Stimulated activated CD8-positive, alpha-beta memory T cell treated with anti-CD3 and anti-CD28 coated beads, Interleukin-4, amount 100 ng/mL, for 1 hour (primary cell): ENCODE measurements around the gene ZBTB42.

Source experiments
- DNase-seq, 2 donors: peaks; one replicate each; pipeline ENCODE4 v3.0.0-alpha.2; 2020; ENCODE audit warnings: low read depth in 2 of 2, low spot score in 1 of 2

ZBTB42 gene

DNA sequence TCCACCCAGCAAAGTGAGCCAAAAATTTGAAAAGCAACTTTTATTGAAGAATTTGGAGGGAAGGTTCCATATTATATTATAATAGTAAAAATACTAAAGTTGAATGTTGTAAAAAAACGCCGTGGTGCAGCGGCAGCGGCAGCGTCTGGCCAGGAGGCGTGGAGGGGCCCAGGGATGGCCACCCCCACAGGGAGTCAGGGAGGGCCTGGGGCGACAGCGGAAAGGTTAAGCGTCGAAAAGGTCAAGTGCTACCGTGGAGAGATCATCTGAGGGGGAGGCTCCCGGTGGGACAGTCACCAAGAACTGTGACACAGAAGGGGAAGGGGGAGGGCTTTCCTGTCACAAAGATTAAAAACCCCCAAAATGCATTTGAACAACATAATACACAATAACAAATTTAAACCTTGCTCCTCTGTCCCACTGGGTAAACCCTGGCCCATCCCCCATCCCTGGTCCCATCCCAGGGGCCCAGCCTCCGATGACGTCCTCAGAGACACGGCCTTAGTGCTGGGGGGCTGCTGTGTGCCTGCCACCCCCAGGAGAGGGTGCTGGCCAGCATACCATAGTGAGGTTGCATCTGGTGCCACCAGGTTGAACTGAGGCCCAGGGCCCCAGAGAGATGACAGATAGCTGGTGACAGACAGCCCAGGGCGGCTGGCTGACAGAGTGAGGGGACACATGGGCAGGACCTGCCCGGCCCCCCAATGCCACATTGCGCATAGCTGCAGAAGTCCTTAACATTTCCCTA lies 31.4 kb upstream of the ZBTB42 start:
- DNase-seq, result no peak

DNA sequence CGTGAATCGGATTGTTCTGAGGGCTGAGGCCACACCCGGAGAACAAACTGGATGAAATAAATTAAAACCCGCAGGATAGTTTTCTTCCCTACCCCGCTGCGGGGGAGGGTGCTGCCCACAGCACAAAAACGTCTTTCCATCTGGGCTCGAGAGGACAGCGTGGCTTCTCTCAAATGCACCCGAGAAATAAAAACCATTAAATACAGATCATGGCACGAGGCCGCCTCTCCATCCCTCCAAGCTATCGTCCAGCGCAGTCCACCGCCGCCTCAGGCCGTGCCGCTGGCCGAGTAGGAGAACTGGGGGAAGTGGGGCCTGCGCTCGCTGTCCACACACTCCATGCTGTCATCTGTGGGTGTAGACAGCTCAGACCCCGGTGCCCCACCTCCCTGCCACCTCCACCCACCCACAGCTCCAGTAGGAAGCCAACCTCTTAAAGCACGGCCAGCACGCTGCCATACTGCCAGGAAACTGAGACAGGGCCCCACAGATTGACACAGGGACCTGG lies 30.8 kb upstream of the ZBTB42 start:
- DNase-seq, result no peak

DNA sequence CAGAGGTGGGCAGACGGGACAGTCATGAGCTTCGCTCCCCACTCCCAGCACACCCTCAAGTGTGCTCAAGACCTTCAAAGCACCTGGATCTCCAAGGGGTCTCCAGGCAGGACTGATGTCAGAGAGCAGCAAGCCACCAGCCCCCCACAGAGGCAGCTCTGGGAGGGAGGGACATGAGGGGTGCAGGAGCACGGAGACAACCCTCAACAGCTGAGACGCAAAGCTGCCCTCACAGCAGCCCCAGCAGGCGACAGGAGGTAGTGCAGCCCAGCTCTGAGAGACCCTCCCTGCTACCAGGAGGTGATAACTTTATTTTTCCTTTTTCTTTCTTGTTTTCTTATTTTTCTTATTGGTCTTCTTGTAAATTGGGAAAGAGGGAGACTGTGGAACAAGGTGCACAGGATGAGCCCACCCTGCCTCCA lies 30.0 kb upstream of the ZBTB42 start:
- DNase-seq, result no peak

DNA sequence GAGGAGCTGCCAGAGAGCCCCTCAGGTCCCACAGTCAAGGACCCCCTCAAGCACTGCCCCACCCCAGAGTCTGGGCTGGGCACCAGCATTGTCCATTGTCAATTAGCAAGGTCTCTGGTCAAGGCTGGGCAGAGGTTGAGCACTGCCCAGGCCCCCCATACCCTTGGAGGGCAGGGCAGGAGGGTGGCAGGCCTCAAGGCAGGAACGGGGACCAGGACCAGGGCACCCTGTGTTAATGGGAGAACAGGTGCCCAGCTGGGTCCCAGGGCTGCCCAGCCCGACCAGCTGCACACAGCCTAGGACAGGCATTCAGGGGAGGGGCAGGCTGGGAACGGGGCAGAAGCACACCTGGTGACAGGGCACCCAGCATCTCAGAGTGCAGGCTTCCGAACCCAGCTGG lies 29.5 kb upstream of the ZBTB42 start:
- DNase-seq, result no peak

DNA sequence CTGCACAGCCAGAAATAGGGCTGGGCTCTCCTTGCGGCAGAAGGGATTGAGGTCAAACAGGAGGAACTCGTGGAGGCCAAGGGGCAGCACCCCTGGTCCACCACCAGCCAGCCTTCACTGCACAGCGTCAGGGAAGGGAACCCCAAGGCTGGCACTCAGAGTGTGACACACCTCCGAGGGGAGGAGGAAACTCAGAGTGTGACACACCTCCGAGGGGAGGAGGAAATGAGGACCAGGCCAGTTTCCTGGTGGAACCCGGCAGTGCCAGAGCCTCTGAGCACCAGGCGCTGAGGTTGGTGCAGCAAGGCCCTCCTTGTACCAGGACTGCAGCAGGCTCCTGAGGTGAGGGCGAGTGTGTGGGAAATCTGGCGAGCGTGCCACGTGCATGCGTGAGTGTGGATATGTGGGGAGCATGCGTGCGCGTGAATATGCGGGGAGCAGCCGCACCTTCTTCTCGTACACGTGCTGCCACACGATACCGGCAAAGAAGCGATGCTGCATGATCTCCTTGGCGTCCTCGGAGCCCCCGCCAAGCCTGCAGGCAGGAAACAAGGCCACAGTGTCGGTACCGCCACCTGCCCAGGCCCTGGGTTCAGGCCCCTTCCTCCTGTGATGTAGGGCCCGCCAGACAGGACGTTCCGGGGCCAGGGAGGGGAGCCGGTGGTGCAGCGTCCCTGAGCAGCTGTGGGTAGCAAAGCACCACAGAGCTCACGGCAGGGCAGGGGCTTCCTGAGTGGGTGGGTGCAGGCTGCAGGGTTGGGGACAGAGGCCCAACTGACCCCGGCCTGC lies 28.8 kb upstream of the ZBTB42 start:
- no peak for DNase-seq

DNA sequence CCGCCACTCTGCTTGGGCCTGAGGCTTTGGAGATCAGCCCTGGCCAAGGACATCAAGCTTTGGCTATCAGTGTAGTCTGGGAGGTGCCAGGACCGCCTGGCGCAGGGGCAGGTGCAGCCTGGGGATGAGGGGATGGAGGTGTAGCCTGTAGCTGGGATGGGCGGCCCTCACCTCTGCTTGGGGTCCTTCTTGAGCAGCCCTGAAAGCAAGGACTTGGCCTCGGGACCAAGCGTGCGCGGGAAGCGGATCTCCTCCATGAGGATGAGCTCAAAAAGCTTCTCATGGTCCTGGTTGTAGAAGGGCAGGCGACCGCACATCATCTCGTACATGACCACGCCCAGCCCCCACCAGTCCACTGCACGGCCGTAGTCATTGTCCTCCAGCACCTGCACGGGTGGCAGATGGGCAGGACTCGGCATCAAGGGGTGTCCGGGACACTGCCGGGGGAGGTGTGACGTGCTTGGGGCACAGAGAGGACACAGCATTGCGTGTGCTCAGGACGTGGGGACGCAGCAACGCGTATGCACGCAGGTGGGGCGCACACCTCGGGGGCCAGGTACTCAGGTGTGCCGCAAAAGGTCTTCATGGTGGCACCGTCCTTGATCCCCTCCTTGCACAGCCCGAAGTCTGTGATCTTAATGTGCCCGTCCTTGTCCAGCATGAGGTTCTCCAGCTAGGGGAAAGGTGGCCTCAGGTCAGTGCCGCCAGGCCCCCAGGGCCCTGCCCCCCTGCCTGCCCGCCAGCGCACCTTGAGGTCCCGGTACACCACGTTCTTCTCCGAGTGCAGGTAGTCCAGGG lies 28.0 kb upstream of the ZBTB42 start:
- no peak for DNase-seq

DNA sequence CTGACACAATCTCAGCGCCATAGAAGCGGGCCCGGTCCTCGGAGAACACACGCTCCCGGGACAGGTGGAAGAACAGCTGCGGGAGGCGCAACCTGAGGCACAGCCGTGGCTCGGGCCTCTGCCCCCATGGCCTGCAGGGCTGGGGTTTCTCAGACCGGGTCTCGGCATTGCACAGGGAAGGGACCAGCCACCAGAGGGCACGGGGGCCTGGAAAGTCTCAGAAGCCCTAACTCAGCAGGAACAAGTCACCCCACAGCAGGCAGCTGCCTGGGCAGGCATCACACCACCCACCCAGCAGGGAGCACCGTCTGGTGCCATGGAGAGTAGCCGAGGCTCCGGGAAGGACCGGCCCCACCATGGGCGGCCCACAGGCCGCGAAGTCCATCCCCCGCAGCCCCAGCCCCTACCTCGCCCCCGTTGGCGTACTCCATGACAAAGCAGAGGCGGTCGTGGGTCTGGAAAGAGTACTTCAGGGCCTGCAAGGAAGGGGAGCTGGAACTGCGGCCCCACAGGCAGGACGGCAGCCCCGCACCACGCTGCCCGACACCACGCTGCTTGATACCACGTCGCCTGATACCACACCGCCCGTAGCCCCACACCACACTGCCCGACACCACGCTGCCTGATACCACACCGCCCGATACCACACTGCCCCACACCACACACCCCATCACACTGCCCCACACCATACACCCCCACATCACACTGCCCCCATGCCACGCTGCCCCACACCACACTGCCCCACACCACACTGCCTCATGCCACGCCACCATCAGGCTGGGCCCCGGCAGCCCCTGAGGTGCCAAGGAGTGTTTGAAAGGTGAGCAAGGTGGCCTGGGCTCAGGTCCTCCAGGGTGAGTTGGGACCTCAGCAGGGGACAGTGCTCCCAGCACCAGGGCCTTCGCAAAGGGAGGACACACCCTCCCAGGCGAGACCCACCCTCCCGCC lies 27.1 kb upstream of the ZBTB42 start:
- no peak for DNase-seq

DNA sequence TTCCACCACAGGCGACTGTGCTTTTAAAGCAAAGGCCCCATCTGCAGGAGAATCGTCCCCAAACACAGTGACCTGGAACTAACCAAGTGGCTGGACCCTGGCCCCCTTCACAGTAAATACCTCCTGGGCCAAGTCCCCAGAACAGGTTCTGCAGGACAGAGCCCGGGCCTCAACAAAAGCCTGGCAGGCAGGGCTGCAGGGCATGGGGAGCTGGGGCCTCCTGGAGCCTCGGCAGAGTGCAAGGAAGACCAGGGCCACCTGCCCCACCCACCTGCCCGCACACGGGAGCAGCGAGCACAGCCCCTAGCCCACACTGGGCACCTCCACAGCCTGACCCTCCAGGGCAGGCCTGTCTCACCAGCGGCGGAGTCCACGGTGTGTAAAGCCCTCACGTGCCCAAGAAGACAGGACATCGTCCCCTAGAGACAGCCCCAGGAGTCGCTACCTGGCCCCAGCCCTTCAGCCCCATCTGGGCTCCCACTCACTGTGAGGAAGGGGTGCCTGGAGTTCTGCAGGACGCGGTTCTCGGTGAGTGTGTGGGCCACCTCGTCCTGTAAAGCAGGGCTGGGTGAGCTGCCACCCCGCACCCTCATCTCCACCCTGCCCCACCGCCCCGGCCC lies 26.3 kb upstream of the ZBTB42 start:
- DNase-seq, result no peak

DNA sequence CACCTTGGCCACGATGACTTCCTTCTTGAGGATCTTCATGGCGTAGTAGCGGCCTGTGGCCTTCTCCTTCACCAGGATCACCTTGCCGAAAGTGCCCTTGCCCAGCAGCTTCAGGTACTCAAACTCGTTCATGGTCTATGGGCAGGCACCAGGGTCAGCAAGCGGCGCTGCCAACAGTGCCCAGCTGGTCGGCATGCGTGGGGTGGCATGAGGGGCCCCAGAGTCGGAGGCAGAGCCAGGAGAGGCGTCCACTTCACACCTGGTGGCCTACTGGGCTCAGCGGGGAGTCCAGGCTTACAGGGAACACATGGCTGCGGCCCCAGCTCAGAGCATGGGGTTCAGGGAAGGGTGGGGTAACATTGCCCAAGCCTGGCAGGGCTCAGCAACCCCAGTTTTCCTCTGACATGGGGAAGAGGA lies 25.8 kb upstream of the ZBTB42 start:
- DNase-seq, result no peak

DNA sequence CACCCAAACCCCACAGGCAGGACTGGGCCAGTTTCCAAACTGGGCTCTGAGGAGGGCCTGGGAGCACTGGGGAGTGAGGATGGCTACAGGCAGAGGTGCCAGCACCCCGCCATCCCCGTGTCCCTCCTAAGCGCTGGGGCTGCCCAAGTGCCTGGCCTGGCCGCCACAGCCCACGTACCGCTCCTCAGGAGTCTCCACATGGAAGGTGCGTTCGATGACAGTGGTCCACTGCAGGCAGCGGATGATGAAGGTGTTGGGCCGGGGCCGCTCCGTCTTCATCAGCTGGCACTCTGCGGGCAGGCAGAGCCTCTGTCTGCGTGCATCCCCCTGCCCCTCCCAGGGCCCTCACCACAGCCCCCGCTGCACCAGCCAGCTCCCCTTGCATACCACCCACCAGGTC lies 24.4 kb upstream of the ZBTB42 start:
- DNase-seq, result no peak

DNA sequence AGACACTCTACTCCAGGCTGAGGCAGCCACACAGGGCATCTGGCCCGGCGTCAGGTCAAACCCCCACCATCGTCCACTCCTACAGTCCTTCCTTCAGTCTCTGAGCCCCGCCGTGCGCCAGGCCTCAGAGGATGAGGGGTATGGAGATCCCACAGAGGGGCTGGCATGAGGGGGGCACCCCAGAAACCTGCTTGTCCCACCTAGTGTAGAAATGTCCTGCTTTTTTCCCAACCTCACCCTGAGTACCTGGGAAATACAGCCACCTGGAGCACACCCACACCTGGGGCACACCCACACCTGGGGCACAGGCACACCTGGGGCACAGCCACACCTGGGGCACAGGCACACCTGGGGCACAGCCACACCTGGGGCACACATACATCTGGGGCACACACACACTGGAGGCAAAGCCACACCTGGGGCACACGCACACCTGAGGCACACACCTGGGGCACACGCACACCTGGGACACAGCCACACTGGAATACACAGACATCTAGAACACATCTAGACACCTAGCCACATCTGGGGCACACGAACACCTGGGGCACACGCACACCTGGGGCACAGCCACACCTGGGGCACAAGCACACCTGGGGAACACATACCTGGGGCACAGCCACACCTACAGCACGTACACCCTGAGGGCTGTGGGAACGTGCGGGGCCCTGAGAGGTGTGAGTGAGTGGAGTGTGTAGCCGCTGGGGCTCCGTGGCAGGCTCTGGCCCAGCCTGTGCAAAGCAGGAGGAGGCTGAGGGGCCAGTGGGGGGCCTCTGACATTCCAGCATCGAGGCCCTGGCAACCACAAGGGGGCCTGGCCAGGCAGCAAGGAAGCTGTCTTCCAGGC lies 23.7 kb upstream of the ZBTB42 start:
- DNase-seq, result no peak

DNA sequence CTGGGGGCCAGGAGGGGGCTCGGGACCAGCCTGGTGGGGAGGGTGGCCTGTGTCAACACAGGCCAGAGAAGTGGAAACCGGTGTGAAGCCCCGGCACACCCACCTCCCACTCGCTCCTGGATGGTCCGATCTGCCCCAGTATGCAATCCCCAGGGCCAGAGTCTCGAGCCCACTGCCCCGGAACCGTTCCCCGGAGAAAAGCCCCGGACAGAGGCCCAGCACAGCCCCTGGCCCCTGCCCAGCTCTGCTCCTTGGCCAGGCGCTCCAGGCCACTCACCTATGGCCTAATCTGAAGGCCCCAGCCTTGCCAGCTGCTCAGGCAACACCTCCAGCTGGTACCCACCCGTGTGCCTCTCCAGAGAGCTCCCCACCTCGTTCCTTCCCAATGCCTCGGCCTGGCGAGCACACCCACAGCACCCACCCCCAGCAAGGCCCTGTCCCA lies 23.1 kb upstream of the ZBTB42 start:
- DNase-seq, result no peak

DNA sequence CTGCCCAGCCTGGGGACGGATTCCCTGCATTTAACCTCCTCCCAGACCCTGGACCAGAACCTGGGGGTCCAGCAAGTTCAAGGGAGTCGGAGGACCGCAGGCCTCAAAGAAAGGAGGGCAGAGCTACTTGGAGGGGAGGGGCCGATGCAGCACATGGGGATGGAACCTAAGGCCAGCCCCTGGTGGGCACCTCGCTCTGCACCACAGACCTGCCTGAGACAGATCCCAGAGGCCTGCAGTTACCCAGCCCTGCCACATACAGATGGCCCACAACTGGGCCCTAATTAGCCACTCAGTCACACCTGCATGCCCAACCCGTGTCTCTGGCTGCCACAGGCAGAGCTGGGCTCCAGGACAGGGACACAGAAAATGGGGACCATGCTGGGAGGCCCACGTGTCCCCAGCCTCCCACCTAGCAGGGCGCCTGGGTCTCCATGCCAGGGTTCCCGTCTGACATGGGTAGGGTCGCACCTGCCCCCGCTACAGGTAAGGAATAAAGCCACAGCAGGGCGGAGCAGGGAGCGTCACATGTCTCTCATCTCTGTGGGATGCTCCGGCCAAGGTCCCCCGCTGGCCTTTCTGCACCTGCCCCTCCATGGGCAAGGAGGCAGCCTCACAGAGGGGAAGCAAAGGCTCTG lies 22.1 kb upstream of the ZBTB42 start:
- no peak for DNase-seq

DNA sequence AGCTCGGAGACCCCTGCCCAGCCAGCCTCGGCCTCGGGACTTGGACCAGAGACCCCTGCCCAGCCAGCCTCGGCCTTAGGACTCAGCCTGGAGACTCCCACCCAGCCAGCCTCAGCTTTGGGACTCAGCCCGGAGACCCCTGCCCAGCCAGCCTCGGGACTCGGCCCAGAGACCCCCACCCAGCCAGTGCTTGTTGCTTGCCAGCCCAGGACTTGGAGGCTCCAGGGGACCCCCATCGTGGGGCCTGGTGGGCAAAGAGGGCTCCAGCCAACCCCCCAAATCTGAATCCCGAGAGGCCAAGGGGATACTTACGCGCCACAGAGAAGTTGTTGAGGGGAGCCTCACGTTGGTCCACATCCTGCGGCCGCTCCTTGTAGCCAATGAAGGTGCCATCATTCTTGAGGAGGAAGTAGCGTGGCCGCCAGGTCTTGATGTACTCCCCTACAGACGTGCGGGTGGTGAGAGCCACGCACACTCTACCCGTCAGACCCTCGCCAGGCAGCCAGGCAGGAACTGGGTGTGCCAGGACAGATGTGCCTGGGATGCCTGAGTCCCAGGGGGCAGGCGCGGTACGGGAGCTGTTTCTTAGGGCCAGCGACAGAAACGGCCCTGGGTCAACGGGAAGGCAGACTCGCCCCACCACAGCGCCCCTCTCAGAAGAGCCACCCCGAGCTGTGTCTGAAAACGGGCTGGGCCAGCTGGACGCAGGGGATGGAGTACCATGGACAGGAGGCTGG lies 21.0 kb upstream of the ZBTB42 start:
- no peak for DNase-seq

DNA sequence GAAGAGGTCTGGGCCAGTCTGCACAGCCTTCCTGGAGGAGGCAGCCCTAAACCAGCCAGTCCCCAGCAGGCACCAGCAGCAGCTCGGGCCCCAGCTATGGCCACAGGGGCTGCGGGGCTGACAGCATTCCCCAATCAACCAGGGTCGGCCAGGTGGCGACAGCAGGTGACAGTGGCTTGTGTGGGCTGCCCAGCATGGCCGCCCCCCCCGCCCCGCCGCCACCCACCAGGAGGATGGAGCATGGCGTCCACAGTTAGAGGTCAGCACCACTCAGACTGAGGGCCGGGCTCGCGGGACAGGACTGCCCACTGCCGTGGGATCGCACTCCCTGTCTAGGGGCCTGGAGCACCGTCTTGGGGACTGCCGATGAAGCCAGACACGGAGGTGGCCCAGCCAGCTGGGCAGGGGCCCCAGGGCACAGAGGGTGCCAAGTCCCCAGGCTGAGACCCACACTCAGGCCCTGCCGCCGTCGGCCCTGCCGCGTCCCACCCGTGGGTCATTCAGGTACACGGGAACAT lies 20.3 kb upstream of the ZBTB42 start:
- DNase-seq, result no peak

DNA sequence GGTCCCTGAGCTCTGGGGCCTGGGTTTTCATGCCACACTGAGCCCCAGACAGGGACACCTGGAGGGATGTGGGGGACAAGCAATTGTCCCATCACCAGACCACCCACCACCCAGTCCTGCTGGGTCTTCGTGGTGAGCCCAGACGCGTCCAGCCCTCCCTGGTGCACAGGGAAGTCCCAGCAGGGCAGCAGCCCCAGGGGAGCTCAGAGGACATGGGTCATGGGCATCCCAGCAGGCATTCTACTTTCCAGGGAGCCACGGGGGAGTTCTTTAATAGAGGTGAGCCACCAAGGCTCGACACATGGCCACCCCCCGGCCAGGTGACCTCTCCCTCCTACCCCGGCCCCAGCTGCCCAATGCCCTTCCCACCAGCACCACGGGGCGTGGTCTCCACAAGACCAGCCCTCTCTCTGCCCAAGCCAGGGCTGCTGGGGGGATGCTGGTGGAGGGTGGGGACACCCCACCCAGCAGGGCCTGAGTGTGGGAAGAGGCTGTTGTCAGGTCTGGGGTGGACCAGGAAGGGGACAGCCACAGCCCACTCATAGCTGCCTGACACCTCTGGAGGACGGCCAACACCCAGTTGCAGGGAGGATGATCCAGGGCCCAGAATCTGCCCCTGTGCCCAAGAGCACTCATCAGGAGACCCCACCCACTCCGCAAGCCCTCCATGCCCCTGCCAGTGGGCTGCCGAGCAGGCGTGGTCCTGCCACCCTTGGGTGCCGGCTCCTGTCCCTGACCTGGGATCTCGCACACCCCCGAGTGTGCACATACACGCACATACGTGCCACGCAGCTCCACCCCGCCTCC lies 19.4 kb upstream of the ZBTB42 start:
- DNase-seq, result no peak
